H1 (cell line): ENCODE results near the gene NDUFS7. TPM values are rescaled to one million over a fixed set of nuclear protein-coding genes. Genes with fewer than 3 reads are reported as not detected.

Experiments used
- ATF2 ChIP-seq: IDR thresholded peaks from 2 replicates; pipeline ENCODE4 v1.6.1; 2012; ENCODE audit warnings: low read length, inconsistent platforms
- JUN ChIP-seq: IDR thresholded peaks from 2 replicates; pipeline ENCODE4 v1.6.1; 2011; ENCODE audit warnings: low read depth, mild to moderate bottlenecking, improper control_type of control experiment, low read length
- RFX5 ChIP-seq: IDR thresholded peaks from 2 replicates; pipeline ENCODE4 v1.6.1; 2011; ENCODE audit warnings: low read depth, low read length, improper control_type of control experiment, borderline replicate concordance
- TAF7 ChIP-seq: optimal IDR thresholded peaks from 2 replicates; pipeline ENCODE3; 2011; ENCODE audit warnings: low read depth, mild to moderate bottlenecking, inconsistent platforms, low read length, moderate library complexity, borderline replicate concordance
- TEAD4 ChIP-seq: IDR thresholded peaks from 2 replicates; pipeline ENCODE4 v1.6.1; 2012; ENCODE audit warnings: low read depth, low read length, inconsistent platforms, mixed read lengths
- polyA plus RNA-seq, 7 experiments: library from polyadenylated mRNA; depleted of rRNA in 3 of 7; stranded (reverse) in 5 of 7; unstranded in 2 of 7; fragments of >200 nt in 5 of 7; fragments of 200-250 nt in 2 of 7; gene quantifications; 1 replicate in 5 of 7; 2 replicates in 1 of 7; 4 replicates in 1 of 7; pipeline versions ENCODE4 v1.2.1 to v1.2.3, GENCODE V29; 2011 to 2013; ENCODE audit warnings: missing spikeins in 2 of 7, mixed read lengths in 2 of 7
- total RNA-seq: library from RNA; stranded (reverse); fragmentation: NEBNext Ultra II Directional; extraction: Animal tissue kit (Norgen Biotek cat#: 25700); gene quantifications from 2 replicates; pipeline ENCODE4 v1.2.1, GENCODE V29; 2021

Gene NDUFS7
- total and polyA plus RNA-seq, 2 of the 8 experiments (the other 6 are each of a cell fraction or from before 2014, with no cell fraction given) = 78.1 to 309 TPM

DNA sequence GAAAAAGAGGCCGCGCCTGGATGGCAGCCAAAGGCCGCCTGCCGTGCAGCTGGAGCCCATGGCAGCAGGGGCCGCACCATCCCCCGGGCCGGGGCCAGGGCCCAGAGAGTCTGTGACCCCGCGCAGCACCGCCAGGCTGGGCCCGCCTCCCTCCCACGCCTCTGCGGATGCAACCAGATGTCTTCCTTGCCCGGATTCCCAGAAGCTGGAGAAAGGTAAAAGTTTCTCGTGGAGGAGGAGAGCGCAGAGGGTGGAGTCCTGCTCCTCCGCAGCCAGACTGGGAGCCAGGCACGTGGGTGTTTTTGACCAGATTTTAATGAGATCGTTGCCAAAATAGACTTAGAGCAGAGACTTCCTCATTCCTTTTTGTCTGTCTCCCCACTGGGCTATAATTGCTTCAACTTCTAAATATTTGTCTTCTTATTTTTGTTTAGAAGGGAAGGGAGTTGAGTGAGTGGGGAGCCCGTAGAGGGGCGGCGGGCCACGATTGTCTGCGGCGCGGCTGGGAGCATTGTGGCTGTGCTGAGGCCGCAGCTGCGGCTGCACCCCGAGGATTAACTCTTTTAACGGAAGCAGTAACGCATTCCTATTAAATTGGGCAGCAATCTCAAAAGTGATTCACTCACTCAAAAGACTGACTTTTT is 22.8 kb upstream of the NDUFS7 start (continued):
- no peak for TF ChIP-seq ATF2
- TF ChIP-seq TEAD4 = no peak
- no peak for TF ChIP-seq JUN
- no peak for TF ChIP-seq TAF7
- no peak for TF ChIP-seq RFX5
